Astrocyte of the spinal cord (primary cell): Measurements from ENCODE around the gene CASR.

ENCODE experiments used
- DNase-seq: peaks from one replicate; pipeline ENCODE4 v3.0.0; 2011; ENCODE audit warnings: low read depth, low spot score
- H3K4me3 ChIP-seq: 2 replicates; pipeline ENCODE4 v1.5.1; 2011; ENCODE audit warnings: low read depth, mild to moderate bottlenecking, low read length, moderate library complexity
- CTCF ChIP-seq: IDR thresholded peaks from 2 replicates; pipeline ENCODE4 v1.5.1; 2012; ENCODE audit warnings: low read depth, mild to moderate bottlenecking, low read length, inconsistent platforms
- in situ Hi-C: cut with HindIII; loops from 2 replicates; pipeline ENCODE4 v1.10.0; 2017; ENCODE audit warnings: low sequenced_read_pairs

Gene CASR

DNA sequence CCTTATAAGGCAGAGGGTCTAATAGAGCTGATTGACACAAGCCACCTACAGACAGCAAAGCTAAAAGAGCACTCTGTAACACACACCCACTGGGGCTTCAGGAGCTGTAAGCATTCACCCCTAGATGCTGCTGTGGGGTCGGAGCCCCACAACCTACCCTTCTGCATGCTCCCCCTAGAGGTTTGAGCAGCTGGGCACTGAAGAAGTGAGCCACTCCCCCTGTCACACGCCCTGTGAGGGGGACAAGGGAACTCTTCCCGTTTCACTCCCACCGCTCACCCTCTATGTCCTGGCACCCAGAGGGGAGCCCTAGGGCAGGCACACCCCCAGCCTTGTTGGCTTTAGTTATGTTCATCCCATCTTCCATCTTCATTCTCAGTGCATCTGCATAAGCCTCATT is 132.2 kb downstream of the CASR start:
- in situ Hi-C loops: no loop called here
- no peak overlapping the region for H3K4me3 ChIP-seq
- no peak for DNase-seq
- no peak for TF ChIP-seq CTCF

GRCh38 chr3:122316368-122316767 is 132.9 kb downstream of the CASR start:
- H3K4me3 ChIP-seq: no peak overlapping the region
- DNase-seq: no peak
- in situ Hi-C loops: no loop called here
- no peak for TF ChIP-seq CTCF

DNA sequence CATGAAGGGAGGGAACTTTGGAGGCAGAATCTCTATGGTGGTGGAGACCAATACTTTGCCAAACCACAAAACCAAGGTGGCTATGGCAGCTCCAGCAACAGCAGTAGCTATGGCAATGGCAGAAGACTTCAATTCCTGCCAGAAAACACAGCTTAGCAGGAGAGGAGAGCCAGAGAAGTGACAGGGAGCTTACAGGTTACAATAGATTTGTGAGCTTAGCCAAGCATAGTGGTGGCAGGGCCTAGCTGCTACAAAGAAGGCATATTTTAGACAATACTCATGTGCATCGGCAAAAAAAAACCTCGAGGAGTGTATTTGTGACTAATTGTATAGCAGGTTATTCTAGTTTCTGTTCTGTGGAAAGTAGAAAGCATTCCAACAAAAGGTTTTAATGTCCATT is 135.2 kb downstream of the CASR start:
- TF ChIP-seq CTCF: no peak
- in situ Hi-C loops: no loop called here
- no peak overlapping the region for H3K4me3 ChIP-seq
- no peak for DNase-seq

GRCh38 chr3:122322095-122323075 is 138.9 kb downstream of the CASR start:
- no peak for DNase-seq
- TF ChIP-seq CTCF: no peak
- H3K4me3 ChIP-seq: no peak overlapping the region
- in situ Hi-C loops: no loop called here

DNA sequence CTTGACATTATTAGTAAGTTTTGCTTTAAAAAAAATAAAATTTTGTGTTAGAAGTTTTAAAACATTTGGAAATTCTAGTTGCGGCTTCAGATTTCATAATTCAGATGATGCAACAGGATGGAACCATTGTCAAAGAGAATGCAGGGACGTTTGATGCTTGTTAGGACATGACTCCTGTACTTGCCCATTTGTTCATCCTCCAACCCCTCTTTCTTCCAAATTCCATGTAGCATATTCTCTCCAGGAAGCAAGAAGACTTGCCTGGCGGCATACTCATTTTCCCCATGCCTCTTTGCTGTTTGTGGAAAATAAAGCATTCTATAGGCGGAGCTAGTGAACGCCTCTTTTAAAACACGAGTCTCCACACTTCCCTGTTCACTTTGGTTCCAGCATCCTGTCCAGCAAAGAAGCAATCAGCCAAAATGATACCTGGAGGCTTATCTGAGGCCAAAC is 141.4 kb downstream of the CASR start, which contains the start of gene CSTA:
CSTA (plus strand) TSS at position 378 of the 453 bp plus-strand sequence; CDS start at position 423, 45 bp downstream.
- H3K4me3 ChIP-seq: no peak within 1 kb of the TSS
- in situ Hi-C loops: no loop called here
- DNase-seq: no peak
- no peak for TF ChIP-seq CTCF

- H3K4me3 ChIP-seq: no peak overlapping the region
- DNase-seq: no peak
- no peak for TF ChIP-seq CTCF
- in situ Hi-C loops: no loop called here
Measured at GRCh38 chr3:122325769-122326168, 142.3 kb downstream of the CASR start.
